Ishikawa (cell line): ENCODE data around the gene FZD7.

Source experiments
- CEBPB ChIP-seq: IDR thresholded peaks from 2 replicates; pipeline ENCODE4 v1.6.1; 2012
- CREB1 ChIP-seq: IDR thresholded peaks from 2 replicates; pipeline ENCODE4 v1.6.1; 2012; ENCODE audit warnings: low read depth
- EGR1 ChIP-seq: IDR thresholded peaks from 2 replicates; pipeline ENCODE4 v1.6.1; 2012
- EP300 ChIP-seq: IDR thresholded peaks from 2 replicates; pipeline ENCODE4 v1.6.1; 2012; ENCODE audit warnings: borderline replicate concordance
- FOXM1 ChIP-seq: IDR thresholded peaks from 2 replicates; pipeline ENCODE4 v1.6.1; 2012; ENCODE audit warnings: low read depth, borderline replicate concordance
- MAX ChIP-seq: IDR thresholded peaks from 2 replicates; pipeline ENCODE4 v1.6.1; 2012
- NFIC ChIP-seq: IDR thresholded peaks from 2 replicates; pipeline ENCODE4 v1.6.1; 2012
- RAD21 ChIP-seq: IDR thresholded peaks from 2 replicates; pipeline ENCODE4 v1.6.1; 2012; ENCODE audit warnings: low read depth
- TAF1 ChIP-seq: IDR thresholded peaks from 2 replicates; pipeline ENCODE4 v1.6.1; 2012; ENCODE audit warnings: low read depth, mild to moderate bottlenecking
- TCF12 ChIP-seq: IDR thresholded peaks from 2 replicates; pipeline ENCODE4 v1.6.1; 2012; ENCODE audit warnings: low read depth
- TEAD4 ChIP-seq: IDR thresholded peaks from 2 replicates; pipeline ENCODE4 v1.6.1; 2012
- USF1 ChIP-seq: IDR thresholded peaks from 2 replicates; pipeline ENCODE4 v1.6.1; 2012
- YY1 ChIP-seq: IDR thresholded peaks from 2 replicates; pipeline ENCODE4 v1.6.1; 2012; ENCODE audit warnings: low read depth
- ZBTB7A ChIP-seq: IDR thresholded peaks from 2 replicates; pipeline ENCODE4 v1.6.1; 2012; ENCODE audit warnings: low read depth
- TF ChIP-seq, protein P1 (sequence below): IDR thresholded peaks from 2 replicates; pipeline ENCODE4 v1.6.1; 2012; ENCODE audit warnings: low read depth, mild to moderate bottlenecking

FZD7 gene

GRCh38 chr2:202024871-202025270 lies 8.8 kb upstream of the FZD7 start:
- TF ChIP-seq NFIC (no peak), TCF12 (no peak), EGR1 (no peak), USF1 (no peak), RAD21 (no peak), ZBTB7A (no peak)

GRCh38 chr2:202025816-202026215 lies 7.8 kb upstream of the FZD7 start:
- TF ChIP-seq, protein P1, sequence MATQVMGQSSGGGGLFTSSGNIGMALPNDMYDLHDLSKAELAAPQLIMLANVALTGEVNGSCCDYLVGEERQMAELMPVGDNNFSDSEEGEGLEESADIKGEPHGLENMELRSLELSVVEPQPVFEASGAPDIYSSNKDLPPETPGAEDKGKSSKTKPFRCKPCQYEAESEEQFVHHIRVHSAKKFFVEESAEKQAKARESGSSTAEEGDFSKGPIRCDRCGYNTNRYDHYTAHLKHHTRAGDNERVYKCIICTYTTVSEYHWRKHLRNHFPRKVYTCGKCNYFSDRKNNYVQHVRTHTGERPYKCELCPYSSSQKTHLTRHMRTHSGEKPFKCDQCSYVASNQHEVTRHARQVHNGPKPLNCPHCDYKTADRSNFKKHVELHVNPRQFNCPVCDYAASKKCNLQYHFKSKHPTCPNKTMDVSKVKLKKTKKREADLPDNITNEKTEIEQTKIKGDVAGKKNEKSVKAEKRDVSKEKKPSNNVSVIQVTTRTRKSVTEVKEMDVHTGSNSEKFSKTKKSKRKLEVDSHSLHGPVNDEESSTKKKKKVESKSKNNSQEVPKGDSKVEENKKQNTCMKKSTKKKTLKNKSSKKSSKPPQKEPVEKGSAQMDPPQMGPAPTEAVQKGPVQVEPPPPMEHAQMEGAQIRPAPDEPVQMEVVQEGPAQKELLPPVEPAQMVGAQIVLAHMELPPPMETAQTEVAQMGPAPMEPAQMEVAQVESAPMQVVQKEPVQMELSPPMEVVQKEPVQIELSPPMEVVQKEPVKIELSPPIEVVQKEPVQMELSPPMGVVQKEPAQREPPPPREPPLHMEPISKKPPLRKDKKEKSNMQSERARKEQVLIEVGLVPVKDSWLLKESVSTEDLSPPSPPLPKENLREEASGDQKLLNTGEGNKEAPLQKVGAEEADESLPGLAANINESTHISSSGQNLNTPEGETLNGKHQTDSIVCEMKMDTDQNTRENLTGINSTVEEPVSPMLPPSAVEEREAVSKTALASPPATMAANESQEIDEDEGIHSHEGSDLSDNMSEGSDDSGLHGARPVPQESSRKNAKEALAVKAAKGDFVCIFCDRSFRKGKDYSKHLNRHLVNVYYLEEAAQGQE = no peak
- no peak for TF ChIP-seq MAX
- no peak for TF ChIP-seq CREB1
- TF ChIP-seq TAF1 = no peak
- no peak for TF ChIP-seq FOXM1
- no peak for TF ChIP-seq TEAD4
- no peak for TF ChIP-seq EP300

GRCh38 chr2:202026507-202026906 lies 7.1 kb upstream of the FZD7 start:
- TF ChIP-seq EGR1 (no peak), YY1 (no peak), TCF12 (no peak), CEBPB (no peak)

DNA sequence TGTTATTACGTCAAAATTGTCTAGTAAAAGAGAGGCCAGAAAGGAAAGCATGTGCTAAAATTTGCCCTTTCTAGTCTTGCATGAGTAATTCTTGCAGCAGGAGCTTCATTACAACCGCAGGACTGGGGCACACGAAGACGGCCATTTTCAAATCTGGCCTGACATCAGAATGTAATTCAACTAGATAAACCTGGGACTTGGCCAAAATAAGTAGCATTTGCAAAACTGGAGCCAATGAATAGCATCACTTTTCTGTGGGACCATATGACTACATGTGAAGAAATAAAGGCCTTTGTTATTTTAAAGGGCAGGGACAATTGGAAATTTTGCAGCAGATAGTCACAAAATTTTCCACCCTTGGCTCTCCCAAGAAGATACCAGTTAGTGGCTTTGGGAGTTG lies 3.0 kb upstream of the FZD7 start:
- TF ChIP-seq USF1 = no peak
- no peak for TF ChIP-seq ZBTB7A
- TF ChIP-seq, protein P1 = no peak
- TF ChIP-seq RAD21 = no peak
- no peak for TF ChIP-seq MAX
- TF ChIP-seq EP300 = no peak
- TF ChIP-seq FOXM1 = no peak
- TF ChIP-seq TCF12 = no peak
- TF ChIP-seq NFIC = no peak

GRCh38 chr2:202031246-202031951 lies 2.3 kb upstream of the FZD7 start:
- TF ChIP-seq TCF12 (no peak), CEBPB (no peak), NFIC (no peak), CREB1 (no peak), YY1 (no peak), MAX (no peak), RAD21 (no peak), TAF1 (no peak), TEAD4 (no peak), EP300 (no peak), EGR1 (no peak), ZBTB7A (no peak), USF1 (no peak), FOXM1 (no peak)
- TF ChIP-seq, protein P1 = no peak
